GM19240 (cell line): Measurements from ENCODE around the gene ZNF764.

Experiments used
- DNase-seq: peaks from one replicate; pipeline ENCODE4 v3.0.0; 2011; ENCODE audit warnings: low spot score; ENCODE audit not compliant: insufficient read length

Gene ZNF764

DNA sequence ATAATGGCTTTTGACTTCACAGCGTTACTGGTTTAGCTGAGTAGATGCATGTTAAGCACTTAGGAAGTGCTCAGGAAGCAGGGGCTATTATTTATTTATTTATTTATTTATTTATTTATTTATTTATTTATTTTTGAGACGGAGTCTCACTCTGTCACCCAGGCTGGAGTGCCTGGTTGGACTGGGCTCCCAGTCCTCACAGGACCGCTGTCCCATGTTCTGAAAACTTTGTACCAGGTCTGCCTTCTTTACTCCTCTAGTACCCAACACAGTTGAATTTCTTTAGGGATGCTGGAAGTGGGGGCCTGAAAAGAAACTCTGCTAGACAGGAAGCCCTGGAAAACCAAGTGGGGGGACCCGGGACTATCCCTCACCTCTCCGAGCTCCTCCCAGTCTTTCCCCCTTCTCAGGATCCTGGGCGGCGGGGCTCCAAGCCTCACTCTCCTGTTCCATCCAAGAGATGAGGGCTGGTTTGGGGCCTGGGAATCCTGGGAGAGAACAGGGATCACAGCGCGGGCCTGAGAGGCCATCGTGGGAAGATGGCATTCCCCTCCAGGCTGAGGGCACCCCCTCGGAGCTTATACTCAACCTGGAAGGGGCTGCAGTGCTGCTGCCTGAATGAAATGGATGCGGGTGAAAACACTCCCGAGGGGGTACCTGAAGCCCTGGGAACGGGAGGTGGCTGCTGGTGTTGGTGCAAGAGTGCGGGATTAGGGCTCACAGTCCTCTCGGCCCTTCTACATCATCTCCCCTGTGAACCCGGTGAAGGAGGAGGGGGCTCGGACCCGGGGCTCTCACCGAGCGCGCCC, 12.7 kb upstream of the ZNF764 start:
- DNase-seq, result no peak

DNA sequence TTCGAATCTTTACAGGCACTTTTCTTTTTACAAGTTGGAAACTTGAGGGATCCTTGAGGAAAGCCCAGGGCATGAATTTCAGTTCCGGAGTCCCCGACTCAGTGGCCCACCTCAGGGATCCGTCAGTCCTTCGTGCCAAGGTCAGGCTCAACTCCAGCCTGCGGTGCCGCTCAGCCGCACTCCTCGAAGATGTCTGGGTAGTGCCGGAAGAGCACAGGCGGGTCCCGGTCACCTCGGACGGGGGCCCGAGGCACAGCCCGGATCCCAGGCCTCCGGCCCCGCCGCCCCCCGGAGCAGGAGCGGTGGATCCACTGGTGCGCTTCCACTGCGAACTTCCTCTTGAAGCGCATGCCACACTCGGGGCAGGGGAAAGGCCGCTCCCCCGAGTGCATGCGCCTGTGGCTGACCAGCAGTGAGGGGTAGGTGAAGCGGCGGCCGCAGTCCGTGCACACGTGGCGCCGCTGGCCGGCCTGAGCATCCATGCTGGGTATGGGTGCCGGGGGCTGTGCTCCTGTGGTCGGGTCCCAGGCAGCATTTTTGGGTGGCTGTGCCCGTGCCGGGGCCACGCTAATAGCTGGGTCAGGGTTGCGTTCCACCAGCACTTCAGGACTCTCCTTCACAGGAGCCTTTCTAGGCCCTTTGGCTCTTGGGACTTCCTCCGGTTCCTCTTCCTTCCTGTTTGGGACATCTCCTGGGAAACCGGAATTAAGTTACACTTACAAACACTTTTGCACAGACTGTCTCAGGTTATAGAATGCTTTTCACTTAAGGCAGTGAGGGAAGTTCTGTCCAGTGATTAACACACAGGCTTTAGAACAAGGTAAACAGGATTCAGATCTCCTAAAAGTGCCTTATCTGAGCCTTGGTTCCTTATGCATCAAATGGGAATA, 11.8 kb upstream of the ZNF764 start:
- no peak for DNase-seq

DNA sequence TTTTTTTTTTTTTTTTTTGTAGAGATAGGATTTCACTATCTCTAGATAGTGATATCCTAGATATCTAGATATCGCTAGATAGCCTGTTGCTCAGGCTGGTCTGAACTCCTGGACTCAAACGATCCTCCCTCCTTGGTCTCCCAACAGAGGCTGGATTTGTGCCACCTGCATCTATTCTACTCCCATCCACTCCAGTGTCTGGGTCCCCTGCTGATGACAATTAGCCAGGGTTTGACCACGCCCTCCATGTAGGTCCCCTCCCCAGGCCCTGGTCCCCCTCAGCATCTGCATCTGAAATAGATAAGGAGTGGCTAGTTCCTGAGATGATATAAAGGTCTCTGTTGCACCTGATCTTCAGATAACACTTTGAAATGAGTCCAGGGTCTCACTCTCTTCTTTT, 11.1 kb upstream of the ZNF764 start:
- no peak for DNase-seq

DNA sequence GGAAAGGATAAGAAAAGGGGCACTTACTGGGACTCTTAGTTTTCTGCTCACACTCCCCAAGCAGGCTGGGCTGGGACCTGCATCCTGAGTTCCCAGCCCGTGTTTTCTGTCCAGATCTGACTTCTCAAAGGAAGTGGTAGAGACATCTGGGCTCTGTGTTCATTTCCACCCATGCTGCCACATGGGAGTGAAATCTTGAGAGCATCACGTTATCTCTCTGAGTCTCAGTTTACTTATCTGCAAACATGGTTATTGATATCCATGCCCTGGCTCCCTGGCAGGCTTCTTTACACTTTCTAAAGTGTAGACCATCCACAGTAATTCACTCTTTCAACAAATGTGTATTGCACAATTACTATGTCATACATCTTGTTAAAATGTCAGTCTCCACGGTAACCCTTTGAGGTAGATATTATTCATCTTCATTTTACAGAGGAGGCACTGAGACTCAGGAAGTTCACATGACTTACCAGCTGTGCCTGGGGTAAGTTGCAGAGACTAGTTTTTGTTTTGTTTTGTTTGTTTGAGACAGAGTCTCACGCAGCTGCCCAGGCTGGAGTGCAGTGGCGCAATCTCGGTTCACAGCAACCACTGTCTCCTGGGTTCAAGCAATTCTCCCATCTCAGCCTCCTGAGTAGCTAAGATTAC, 9.9 kb upstream of the ZNF764 start:
- DNase-seq, result no peak

DNA sequence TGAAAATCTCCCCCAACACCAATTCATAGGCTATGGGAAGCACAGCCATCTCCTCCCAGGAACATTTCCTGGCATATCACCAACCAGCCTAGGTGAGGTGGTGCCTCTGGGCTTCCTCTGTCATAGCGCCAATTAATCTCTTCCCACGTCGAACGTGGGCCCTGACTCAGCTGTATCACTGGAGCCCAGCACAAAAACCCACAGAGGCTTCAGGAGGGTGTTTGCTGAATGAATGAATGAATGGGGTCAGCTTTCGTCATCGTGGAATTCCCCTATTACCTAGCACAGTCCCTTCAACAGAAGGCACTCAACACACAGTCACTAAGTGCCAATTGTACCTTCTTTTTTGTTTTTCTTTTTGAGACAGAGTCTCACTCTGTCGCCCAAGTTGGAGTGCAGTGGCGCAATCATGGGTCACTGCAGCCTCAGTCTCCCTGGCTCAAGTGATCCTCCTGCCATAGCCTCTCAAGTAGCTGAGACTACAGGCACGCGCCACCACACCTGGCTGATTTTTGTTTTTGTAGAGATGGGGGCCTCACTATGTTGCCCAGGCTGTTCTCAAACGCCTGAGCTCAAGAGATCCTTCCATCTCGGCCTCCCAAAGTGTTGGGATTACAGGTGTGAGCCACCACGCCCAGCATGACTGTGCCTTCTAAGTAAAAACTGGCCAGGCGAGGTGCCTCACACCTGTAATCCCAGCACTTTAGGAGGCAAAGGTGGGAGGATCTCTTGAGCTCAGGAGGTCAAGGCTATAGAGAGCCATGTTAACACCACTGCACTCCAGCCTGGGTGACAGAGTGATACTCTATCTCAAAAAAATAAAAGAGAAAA, 9.2 kb upstream of the ZNF764 start:
- DNase-seq, result no peak

DNA sequence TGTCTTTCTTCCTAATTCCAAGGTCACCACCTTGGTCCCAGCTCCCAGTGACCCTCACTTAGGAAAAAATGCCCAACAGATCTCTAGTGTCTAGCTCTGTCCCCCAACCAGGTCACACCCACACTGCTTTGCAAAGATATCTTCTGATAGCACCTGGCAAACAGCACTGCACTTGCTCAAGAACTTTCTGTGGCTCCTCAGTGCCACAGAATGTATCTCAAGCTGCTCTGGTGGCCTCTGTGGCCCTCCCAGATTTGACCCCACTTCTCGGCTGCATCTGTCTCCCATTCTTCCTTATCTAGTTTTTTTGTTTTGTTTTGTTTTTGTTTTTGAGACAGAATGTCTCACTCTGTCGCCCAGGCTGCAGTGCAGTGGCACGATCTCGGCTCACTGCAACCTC, 8.4 kb upstream of the ZNF764 start:
- DNase-seq, result no peak

DNA sequence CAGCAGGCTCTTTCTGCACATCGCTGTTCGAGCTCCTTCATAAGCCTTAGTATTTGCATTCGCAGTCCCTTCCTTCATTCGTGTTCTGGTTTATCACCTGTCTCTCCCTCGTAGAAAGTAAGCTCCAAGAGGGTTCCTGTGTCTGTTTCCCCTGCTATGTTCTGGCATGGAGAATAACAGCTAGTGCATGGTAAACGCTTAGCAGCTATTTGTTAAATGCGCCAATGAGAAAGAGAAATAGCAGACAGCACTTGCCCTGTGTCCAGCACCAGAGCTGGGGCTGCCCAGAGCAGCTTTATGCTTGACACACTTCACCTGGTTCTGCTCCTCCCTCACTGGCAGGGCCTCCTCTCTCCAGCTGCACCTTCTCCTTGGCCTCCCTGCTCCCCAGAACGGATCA, 7.8 kb upstream of the ZNF764 start:
- DNase-seq, result no peak

DNA sequence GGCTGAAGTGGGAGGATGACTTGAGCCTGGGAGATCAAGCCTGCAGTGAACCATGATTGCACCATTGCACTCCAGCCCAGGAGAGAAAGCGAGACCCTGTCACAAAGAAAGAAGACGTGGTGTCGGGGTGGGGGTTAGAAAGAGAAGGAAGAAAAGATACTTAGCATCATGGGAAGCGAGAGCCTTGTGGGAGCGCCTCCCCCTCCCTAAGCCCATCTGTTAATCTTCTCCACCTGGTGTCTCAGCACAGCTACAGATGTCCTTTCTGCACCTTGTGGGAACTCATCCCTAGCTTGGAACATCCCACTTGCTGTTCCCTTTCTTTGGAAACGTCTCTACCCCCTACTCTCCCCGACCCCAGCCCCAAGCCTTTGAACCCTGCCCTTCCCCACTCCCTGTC, 7.4 kb upstream of the ZNF764 start:
- DNase-seq, result no peak

DNA sequence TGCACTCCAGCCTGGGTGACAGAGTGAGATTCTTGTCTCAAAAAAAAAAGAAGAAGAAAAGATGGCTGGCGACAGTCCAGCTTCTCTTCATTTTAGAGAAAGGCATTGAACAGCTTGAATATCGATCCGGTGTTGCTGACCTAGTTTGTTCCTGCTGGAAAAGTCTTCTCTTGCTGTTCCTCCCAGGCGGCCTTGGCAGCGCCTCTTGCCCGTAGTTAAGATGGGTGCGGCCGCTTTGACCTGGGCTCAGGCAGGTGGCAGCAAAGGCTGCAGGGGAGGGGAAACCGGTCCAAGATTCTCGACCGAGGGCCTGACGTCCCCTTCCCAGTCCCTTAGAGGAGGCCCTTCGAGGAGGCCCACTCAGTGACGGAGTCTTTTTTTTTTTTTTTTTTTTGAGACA, 3.8 kb upstream of the ZNF764 start:
- DNase-seq, result no peak

DNA sequence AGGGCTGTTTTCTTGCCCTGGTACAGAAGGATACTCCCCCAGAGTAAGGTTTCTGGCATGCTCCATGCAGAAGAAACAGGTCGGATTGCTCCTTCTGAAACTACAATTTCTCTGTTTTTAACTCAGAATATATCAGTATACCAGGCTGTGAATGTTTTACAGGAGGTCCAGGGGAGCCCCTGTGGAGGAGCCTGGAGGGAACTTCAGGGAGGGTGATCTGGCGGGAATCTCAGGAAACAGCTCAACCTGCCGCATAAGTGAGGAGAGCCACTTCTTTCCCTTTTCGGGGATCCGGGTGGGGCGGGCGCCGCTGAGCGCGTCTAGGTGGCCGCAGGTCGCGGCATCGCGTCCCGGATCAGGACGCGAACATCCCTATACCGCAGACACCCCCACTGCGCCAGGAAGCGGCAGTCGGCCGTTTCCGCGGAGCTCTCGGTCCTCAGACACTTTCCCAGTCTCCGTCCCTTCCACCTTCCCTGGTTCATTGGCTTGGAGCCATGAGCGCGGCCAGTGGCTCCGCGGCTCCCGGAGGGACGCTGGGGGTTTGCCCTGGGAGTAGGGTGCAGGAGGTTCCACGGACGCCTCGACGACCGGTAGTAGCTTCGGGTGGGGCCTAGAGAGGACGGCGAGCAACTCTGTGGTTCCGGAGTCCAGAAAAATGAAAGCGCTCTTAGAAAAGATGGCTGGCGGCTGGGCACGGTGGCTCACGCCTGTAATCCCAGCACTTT, 3.1 kb upstream of the ZNF764 start:
- no peak for DNase-seq

DNA sequence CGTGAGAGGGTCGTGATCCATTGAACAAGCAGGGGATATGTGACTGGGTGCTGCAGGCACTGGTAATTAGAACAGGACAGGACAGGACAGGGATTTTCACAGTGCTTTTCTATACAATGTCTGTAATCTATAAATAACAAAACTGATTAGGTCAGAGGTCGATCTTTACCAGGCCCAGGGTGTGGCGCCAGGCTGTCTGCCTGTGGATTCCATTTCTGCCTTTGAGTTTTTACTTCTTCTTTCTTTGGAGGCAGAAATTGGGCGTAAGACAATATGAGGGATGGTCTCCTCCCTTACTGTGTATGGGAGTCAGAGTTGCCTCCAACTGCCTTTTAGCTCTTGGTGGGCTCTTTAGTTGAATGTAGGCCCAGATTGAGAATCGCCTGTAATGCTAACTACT, 1.5 kb upstream of the ZNF764 start:
- DNase-seq, result no peak

DNA sequence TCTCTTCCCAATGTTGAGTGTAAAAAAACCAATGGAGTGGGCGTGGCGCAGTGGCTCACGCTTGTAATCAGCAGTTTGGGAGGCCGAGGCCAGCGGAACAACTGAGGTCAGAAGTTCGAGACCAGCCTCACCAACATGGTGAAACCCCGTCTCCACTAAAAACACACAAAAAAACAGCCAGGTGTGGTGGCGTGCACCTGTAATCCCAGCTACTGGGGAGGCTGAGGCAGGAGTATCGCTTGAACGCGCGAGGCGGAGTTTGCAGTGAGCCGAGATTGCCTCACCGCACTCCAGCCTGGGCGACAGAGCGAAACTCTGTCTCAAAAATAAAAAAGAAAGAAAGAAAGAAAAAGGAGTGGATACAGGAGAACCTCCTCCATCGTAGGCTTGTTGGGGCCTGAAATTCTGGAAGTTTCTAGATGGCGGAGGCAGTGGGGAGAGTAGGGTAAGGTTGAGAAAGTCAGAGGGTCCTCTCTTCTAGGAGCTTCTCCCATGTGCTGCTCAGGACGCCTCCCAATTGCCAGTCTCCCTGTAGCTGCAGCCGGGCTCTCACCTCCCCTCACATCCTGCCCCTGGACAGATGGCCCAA, 709 bp upstream of the ZNF764 start:
- DNase-seq, result no peak

DNA sequence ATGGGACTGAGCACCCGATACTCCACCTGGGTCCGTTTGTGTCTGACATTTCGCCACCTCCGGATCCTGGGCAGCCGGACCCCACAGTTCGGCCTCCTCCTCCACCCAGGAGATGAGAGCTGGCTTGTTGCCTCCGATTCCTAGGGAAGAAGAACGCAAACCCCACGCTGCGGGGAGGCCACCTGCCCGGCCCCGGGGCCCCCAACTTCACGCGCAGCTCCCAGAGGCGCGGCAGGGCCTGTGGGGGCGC, 542 bp downstream of the ZNF764 start:
- no peak for DNase-seq

DNA sequence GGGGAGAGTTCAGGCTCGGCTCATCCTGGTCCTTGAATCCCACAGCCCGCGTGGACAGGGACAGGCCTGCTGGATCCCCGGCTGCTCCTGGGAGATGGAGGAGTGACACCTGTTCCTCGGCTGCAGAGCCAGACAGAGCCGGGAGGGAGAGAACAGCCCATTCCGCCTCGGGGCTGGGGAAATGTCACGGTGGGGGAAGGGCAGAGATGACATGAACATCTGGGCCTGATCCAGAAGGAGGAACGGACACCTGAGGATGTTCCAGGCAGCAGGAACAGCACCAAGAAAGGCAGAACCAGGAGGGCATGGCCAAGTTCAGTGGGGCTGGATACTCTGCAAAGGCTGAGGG, 2.1 kb downstream of the ZNF764 start:
- DNase-seq, result no peak

DNA sequence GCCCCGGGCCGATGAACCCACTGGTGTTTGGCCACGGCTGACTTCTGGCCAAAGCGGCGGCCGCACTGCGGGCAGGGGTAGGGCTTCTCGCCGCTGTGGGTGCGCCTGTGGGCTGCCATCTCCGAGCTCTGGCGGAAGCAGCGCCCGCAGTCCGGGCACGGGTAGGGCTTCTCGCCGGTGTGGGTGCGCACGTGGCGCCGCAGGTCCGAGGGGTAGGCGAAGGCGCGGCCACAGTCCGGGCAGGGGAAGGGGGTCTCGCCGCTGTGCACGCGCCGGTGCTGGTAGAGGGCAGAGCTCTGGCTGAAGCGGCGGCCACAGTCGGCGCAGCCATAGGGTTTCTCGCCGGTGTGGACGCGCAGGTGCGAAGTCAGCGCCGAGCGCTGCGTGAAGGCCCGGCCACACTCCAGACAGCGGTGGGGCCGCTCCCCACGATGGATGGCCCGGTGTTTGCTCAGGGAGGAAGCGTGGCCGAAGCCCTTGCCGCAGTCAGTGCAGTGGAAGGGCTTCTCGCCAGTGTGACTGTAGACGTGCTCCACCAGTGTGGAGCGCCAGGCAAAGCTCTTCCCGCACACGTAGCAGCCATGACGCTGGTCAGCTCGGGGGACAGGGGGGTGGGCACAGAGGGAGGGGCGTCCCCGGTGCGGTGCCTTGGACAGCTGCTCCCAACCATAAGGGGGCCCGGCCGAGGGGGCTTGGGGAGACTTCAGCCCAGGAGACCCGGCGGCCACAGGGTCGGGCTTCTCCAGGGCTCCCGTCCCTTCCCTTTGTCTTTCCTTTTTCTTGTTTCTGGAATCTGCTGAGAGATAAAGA, 2.7 kb downstream of the ZNF764 start:
- no peak for DNase-seq

DNA sequence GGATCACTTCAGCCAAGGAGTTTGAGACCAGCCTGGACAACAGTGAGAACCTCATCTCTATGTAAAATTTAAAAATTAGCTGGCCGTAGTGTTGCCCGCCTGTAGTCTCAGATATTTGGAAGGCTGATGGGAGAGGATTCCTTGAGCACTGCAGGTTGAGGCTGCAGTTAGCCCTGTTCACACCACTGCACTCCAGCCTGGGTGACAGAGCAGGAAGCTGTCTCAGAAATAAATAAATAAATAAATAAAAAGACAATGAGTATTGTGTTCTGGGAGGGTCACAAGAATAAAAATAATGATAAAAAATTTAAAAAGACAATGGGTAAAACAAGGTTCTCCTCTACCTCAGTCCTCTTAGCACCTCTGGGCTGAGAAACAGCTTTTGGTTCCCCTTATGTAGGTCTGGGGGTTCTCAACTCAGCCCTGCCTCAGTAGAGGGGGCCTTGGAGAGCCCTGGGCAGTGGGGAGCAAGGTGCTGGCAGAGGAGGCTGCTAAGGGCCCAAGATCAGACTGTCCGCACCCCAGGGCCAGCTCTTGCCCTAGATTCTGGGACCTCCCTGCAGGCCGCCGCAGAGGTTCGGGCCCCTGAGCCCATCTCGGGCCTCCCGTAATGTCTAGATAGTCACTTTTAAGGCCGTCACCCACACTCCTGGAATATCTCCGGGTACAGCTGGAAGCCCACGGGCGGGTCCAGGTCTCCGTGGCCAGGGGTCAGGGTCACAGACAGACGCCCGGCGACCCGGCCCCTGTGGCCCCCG, 3.4 kb downstream of the ZNF764 start:
- DNase-seq, result no peak

DNA sequence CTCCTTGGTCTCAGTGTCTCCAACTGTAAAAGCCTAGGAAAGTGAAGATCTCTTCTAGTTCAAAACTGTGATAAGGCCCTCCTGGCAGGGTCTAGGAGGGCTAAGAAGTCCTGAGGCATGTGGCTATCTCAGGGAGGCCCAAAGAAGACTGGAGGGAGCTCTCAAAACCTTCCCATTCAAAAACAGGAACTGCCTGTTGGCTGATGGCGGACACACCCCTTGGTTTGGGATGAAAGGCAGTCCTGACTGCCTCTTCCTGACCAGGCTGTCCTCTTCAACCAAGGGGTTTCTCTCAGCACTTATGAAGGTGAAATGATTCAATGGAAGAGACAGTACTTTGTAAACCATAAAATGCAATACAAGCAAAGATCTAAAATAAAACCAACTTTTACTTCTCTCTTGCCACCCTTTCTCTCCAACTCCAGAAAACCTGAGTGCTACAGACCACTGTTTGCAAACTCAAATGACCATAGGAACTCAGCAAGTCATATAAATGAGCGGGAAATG, 4.7 kb downstream of the ZNF764 start:
- DNase-seq, result no peak

DNA sequence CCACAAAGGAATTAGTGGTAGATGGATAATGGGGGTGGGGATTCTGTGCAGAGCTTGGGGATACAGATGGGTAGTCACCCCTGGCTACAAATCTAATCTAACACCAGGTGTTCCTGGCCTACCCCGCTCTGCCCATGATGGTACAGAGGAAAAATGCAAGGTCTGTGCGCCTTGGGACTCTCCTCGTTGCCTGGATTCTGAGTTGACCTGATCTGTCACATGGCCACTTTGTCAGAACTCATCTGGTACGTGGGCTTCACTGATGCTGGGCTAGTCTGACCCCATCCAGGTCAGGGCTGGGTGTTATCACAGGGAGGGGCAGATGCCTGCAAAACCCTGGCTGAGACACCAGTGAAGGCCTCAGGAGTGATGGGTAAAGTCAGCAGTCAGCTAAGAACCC, 5.2 kb downstream of the ZNF764 start:
- DNase-seq, result no peak

DNA sequence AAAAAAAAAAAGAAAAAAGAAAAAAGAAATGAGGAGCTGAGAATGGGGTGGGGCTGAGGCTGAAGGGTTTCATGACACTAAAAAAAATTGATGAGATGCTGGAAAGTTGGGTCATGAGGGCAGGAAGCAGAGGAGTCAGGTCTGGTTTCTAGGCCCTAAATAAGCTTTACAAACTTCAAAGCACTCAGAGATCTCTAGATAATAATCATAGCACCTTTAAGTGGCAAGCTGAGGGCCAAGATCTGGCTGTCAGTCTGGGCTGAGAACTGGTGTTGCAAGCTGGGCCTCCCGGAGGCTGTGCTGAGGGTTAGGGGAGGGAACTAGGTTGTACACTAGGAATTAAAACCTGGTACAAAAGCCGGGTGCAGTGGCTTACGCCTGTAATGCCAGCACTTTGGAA, 6.4 kb downstream of the ZNF764 start:
- DNase-seq, result no peak
